GM19023 (cell line): Measurements from ENCODE around the gene RAVER1.
"Not testable (repeated sequence)": the region's sequence is repeated elsewhere in the genome, so short reads cannot be mapped to it uniquely, and the experiment has no call there.

Source experiments
- ATAC-seq: cut with Tn5 transposase; IDR thresholded peaks from one replicate; pipeline ENCODE4 v1.9.1; 2021; ENCODE audit warnings: mild to moderate bottlenecking, moderate library complexity; ENCODE audit not compliant: unreplicated experiment

The RAVER1 gene

GRCh38 chr19:10332965-10333757, at the start of gene RAVER1:
TSS of gene RAVER1 (minus strand) at chr19:10333529. CDS start at chr19:10333507, 22 bp downstream.
- ATAC-seq: peak; percentile 84

DNA sequence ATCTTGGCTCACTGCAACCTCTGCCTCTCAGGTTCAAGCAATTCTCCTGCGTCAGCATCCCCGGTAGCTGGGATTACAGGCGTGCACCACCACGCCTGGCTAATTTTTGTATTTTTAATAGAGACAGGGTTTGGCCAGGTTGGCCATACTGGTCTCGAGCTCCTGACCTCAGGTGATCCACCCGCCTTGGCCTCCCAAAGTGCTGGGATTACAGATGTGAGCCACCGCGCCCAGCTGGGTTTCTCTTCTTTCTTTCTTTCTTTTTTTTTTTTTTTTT, 49.8 kb upstream of the RAVER1 start:
- not testable (repeated sequence) for ATAC-seq

DNA sequence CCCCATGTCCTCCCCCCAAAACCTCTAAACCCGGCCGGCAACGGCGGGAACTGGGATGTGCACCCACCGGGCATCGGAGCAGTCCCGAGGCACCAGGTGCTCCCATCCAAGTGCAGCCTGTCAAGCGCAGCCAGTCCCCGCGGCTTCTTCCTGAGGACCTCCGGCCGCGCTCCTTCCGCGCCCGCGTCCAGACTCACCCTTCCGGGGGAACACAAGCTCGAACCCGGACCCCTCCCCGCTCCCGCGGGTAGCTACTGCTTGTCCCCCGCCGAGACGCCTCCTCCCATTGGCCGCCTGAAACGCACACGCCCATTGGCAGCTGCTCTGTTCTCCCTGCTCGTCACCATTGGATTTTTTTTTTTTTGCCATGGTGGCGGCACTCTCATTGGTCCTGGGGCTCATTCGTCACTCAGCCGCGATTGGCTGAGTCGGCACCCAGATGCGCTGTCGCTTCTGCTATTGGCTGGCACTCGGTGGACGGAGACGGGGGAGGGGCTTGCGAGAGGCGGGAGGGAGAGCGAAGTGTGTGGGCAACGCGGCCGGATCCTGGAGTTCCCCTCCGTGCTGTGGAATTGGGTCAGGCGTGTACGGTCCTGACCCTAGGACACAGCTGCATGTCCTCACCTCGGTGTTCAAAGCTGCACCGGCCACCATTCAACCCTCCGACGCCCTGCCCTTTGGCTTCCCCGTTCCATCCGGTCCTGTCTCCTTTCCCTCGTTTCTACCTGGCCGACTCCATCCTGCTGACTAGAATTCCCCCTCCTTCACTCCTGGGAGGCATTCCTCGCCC, 47.2 kb upstream of the RAVER1 start, which contains the start of gene TYK2:
Gene TYK2, minus strand, starts transcription at position 260 of the 790 bp plus-strand sequence. CDS start 2,166 bp downstream, outside the sequence.
- peak; percentile 91 for ATAC-seq

DNA sequence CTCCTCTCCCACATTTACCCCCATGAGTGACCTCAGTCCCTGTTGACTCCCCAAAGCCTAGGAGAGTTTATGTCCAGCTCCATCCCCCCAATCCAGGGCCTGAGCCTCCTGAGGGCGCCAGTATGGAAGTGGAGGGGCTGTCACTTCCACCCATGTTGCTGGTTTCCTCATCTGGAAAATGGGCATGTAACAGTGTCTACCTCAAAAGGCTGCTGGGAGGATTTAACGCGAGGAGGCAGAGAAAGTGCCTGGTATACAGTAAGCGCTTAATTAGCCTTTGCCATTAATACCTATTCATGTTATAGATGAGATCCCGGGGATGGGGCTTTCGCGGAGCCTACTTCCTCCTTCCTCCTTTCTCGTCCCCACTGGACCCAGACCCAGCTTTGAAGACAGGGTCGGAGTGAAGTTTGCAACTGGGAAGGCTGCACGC, 46.6 kb upstream of the RAVER1 start:
- no peak for ATAC-seq

- ATAC-seq: no peak
Measured at GRCh38 chr19:10378124-10378523, 44.8 kb upstream of the RAVER1 start.

DNA sequence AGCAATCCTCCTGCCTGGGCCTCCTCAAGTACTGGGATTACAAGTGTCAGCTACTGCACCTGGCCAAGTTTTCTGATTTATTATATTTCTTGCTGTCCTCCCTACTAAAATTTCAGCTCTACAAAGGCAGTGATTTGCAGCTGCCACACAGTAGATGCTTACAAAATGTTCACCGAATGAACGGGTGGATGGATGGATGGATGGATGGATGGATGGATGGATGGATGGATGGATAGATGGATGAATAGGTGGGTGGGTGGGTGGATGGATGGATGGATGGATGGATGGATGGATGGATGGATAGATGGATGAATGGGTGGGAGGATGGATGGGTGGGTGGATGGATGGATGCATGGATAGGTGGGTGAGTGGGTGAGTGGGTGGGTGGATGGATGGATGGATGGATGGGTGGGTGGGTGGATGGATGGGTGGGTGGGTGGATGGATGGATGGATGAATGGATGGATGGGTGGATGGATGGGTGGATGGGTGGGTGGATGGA, 43.9 kb upstream of the RAVER1 start:
- not testable (repeated sequence) for ATAC-seq

DNA sequence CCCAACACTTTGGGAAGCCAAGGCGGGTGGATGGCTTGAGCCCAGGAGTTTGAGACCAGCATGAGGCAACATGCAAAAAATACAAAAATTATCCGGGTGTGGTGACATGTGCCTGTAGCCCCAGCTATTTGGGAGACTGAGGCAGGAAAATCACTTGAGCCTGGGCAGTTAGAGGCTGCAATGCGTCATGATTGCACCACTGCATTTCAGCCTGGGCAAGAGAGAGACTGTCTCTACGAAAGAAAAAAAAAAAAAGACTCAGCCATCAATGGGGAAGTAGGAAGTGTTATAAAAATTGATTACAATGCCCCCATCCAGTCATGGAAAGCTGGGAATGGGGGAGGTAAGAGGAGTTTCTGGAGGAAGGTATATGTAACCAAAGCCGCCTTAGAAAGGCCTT, 41.6 kb upstream of the RAVER1 start:
- no peak for ATAC-seq

DNA sequence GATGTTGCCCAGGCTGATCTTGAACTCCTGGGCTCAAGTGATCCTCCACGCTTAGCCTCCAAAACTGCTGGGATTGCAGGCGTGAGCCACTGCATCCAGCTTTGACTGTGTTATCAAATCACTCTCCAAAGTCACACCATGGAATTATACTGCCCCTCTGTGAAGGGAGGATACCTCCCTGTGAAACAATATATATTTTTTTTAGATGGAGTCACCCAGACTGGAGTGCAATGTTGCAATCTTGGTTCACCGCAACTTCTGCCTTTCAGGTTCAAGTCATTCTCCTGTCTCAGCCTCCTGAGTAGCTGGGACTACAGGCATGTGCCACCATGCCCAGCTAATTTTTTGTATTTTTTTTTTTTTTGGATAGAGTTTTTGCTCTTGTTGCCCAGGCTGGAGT, 39.4 kb upstream of the RAVER1 start:
- no peak for ATAC-seq

GRCh38 chr19:10368101-10368803, 34.9 kb upstream of the RAVER1 start:
- ATAC-seq: no peak

GRCh38 chr19:10366950-10367512, 33.7 kb upstream of the RAVER1 start:
- ATAC-seq: not testable (repeated sequence)

- ATAC-seq: no peak
Measured at GRCh38 chr19:10365518-10365917, 32.2 kb upstream of the RAVER1 start.

- no peak for ATAC-seq
Measured at GRCh38 chr19:10364644-10365043, 31.3 kb upstream of the RAVER1 start.

DNA sequence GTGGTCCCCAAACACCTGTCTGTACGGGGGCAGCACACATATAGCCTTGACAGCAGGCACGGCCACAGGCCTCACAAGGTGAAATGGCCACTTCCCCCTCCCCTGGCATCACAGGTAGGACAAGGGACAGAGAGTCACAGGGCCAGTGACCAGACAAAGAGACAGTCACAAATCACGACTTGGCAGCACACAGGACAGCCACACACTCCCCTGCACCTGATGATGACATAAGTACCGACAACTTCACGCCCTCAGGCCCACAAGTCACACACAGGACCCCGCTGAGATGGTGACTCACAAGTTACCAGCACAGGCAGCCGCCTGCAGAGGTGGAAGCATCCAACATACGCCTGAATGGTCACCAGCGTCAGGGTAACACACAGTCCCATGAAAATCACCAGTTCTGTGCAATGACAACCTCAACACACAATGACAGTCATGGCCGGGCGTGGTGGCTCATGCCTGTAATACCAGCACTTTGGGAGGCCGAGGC, 30.5 kb upstream of the RAVER1 start:
- ATAC-seq: no peak

DNA sequence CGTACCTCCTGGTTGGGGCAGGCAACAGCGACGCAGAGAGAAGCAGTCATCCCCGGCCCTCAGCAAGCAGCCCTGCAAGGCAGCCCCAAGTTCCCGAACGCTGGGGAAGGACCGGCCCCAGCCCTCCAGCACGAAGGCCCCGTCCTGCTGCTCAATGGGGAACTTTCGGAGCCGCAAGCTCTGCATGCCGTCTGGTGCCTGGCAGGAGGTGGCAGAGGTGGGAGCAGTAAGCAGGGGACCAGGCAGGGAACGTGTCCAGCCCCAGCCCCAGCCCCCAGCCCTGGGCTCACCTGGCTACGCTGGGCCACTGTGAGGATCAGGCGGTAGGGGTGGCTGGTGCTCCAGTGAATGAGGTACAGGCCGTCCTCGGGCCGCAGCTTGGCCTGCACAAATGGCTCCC, 28.9 kb upstream of the RAVER1 start:
- ATAC-seq: no peak

GRCh38 chr19:10361569-10362011, 28.3 kb upstream of the RAVER1 start:
- ATAC-seq: no peak

DNA sequence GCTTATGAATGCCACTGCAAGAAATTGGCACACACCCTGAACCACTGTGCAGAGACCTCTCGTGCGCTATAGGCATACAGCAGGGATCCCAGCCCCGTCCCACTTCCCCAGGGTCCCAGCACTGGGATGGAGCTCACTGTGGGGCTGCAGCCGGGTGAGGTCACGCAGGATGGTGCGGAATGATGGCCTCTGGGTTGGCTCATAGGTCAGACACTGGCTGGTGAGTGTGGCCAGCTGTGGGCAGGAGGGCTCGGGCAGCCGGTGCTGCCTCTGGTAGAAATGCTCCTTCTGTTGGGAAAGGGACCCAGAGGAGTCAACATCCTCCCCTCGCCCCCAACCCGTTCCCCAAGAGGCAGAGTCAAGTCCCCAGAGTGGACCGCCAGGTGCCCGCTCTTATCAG, 23.1 kb upstream of the RAVER1 start:
- no peak for ATAC-seq

GRCh38 chr19:10353793-10354391, 20.6 kb upstream of the RAVER1 start:
- ATAC-seq: no peak

DNA sequence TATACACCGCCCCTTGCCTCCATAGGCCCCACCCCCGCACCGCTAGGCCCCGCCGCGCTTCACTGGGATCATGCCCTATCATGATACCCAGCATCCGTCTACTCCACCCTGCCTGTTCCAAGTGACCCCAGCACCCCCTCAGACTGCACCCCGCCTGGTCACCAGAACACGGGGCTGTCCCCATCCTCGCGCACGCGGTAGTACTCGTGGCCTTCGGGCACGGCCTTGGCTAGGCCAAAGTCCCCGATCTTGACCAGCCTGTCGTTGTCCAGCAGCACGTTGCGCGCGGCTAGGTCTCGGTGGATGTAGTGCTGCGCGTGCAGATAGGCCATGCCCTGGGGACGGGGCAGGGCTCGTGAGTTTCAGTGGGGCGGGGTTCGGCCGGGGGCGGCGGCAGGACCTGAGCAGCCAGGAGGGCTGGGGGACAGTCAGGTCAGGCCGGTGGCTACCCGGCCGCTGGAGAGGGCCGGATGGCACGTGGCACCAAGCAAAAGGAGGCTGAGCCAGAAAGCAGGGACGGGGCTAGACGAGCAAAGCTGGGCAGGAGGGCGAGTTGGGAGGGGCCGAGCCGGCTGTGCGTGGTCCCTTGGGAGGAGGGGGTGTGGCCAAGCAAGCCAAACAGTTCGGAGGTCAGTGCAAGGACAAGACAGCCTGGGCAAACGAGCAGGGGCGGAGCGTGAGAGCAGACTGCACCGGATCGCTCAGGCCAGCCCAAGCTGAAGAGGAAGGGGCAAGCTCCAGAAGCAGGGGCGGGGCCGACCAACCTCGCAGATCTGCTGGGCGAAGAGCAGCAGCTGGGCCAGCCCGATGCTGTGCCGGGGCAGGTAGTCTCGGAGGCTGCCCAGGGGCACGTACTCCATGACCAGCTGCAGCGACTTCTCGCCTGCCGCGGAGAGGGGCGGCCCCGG, 19.7 kb upstream of the RAVER1 start:
- ATAC-seq: no peak

DNA sequence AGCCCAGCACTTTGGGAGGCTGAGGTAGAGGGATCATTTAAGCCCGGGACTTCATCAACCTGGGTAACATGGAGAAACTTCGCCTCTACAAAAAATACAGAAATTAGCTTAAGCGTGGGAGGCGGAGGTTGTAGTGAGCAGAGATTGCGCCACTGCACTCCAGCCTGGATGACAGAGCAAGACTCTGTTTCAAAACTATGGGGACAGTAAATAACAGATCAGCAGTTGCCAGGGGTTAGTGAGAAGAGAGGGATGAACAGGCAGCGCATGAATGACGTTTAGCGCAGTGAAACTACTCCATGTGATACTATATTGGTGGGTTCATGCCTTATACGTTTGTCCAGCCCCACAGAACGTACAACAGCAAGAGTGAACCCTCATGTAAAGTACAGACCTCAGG, 13.2 kb upstream of the RAVER1 start:
- no peak for ATAC-seq
